ENCODE results near the gene CHKA. TPM values are rescaled to one million over a fixed set of nuclear protein-coding genes. Genes with fewer than 3 reads are reported as not detected.

CHKA gene
- total and polyA plus RNA-seq, 8 donors = 17.4 to 110 (median 31.6) TPM

GRCh38 chr11:68040101-68040956 is 80.9 kb downstream of the CHKA start:
- intact Hi-C loops (cut with DNase I) = loop anchor here in 1 of 3 donors (10.0 kb wide), 1 partner anchor 164 kb away; no protein-coding TSS in a partner anchor
- H3K36me3 ChIP-seq = peaks cover 0 to 8% (median 7%) of the 10 kb centered on the region in 3 donors
- H3K9me3 ChIP-seq = no peaks in the 10 kb centered on the region
- TF ChIP-seq CTCF (IDR thresholded peaks at IDR 0.05) = no peak
- FAIRE-seq (no peak), ATAC-seq (peak; percentile 16 to 41 (median 32)), DNase-seq (peak; percentile 66 to 87 (median 75))
- no peaks in the 10 kb centered on the region for H3K27me3 ChIP-seq
- H3K4me3 ChIP-seq = peak overlapping the region; percentile 39 to 72 (median 64)
- 7 to 8% methylated on average over 22 of the region's 22 CpGs for WGBS, 2 donors
- peak overlapping the region; percentile 89 to 95 (median 92) for H3K27ac ChIP-seq
- H3K4me1 ChIP-seq = peaks cover 21 to 45% (median 37%) of the 10 kb centered on the region in 3 donors

DNA sequence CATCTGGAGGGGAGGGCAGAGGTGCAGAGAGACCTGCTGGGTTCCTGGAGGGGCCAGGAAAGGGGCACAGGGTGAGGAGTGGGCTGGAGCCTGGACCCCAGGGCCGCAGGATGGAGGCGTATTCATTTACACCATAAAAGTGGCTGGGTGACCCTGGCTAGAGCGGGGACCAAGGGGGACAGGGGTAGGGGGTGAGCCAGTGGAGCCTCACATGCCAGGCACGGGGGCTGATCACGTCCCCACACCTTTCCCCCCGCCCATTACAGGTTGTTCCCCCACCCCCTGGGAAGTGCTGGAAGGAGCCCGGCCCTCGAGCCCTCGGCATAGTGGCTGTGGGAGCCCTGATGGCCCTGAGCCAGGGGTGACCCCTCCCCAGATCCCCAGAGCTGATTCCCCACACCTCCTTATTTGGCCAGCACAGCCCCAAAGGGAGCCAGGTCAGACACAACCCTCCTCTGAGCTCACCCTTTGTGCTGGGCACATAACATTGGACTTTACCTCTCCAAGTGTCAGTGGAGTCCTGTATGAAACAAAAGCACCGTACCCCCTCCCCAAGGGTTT is 81.6 kb downstream of the CHKA start:
- intact Hi-C loops (cut with DNase I) = loop anchor here in 1 of 3 donors (10.0 kb wide), 1 partner anchor 165 kb away; no protein-coding TSS in a partner anchor
- Histone ChIP-seq H3K4me3 (peak overlapping the region; percentile 39 to 72 (median 64)), H3K27ac (peak overlapping the region; percentile 89 to 95 (median 92)), H3K36me3 (peaks cover 0 to under 1% (median 0%) of the 10 kb centered on the region in 3 donors), H3K4me1 (peaks cover 21 to 45% (median 37%) of the 10 kb centered on the region in 3 donors), H3K9me3 (no peaks in the 10 kb centered on the region), H3K27me3 (no peaks in the 10 kb centered on the region)
- no peak for TF ChIP-seq CTCF (IDR thresholded peaks at IDR 0.05)
- ATAC-seq = peak in 2 of 4 donors; percentile 0 to 3
- WGBS, 2 donors = 17 to 21% methylated on average over 8 to 10 of the region's 10 CpGs
- FAIRE-seq = no peak
- peak in 5 of 6 donors; percentile 52 to 77 (median 60) for DNase-seq

- WGBS, 2 donors = 3% methylated on average over 47 to 51 of the region's 51 CpGs
- Histone ChIP-seq H3K9me3 (no peaks in the 10 kb centered on the region), H3K4me1 (peaks cover 21 to 42% (median 37%) of the 10 kb centered on the region in 3 donors), H3K4me3 (peak within 1 kb of the TSS; percentile 39 to 72 (median 64)), H3K27me3 (no peaks in the 10 kb centered on the region), H3K27ac (peak within 1 kb of the TSS; percentile 89 to 95 (median 92)), H3K36me3 (no peaks in the 10 kb centered on the region)
- no peak for TF ChIP-seq CTCF (IDR thresholded peaks at IDR 0.05)
- intact Hi-C loops (cut with DNase I) = no loop called here
- FAIRE-seq = no peak
- peak; percentile 74 to 83 (median 77) for ATAC-seq
- DNase-seq = peak; percentile 87 to 95 (median 91)
Measured at GRCh38 chr11:68038718-68039525, 82.3 kb downstream of the CHKA start, which contains the start of gene TCIRG1. TSS of gene TCIRG1 (plus strand) at chr11:68039025. CDS start at chr11:68041272, 2,247 bp downstream.

GRCh38 chr11:68038226-68038717 is 82.9 kb downstream of the CHKA start:
- 12 to 14% methylated on average over 12 to 13 of the region's 13 CpGs for WGBS, 2 donors
- peak; percentile 83 to 97 (median 93) for DNase-seq
- no peak for TF ChIP-seq CTCF (IDR thresholded peaks at IDR 0.05)
- ATAC-seq = peak; percentile 62 to 65 (median 65)
- Histone ChIP-seq H3K27ac (peak overlapping the region; percentile 89 to 95 (median 92)), H3K4me3 (peak overlapping the region in 3 of 4 donors; percentile 39 to 70 (median 57)), H3K27me3 (no peaks in the 10 kb centered on the region), H3K36me3 (peaks cover 0 to 4% (median 0%) of the 10 kb centered on the region in 3 donors), H3K9me3 (no peaks in the 10 kb centered on the region), H3K4me1 (peaks cover 21 to 41% (median 38%) of the 10 kb centered on the region in 3 donors)
- FAIRE-seq = no peak
- intact Hi-C loops (cut with DNase I) = no loop called here
